Measurements from ENCODE around the gene DIPK1C.

Gene DIPK1C

DNA sequence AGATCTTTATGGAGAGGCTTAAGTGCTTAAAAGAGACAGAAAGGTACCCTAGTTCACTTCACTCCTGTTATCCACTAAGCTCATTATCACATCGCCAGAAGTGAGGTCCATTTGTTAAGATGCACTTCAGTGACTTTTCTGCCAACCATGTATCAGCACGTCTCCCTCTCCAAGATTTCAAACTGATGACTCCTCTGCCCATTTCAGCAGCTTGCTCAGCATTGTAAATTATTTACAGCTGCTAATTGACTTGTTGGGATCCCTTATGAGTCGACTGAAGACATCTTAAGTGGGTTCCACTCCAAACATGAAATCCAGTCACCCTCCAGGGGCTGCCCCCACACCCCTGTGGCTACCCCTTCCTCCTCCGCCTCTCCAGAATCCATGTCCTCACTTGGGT, 37.3 kb downstream of the DIPK1C start:
- DNase-seq (ENCODE audit: low spot score): no peak

DNA sequence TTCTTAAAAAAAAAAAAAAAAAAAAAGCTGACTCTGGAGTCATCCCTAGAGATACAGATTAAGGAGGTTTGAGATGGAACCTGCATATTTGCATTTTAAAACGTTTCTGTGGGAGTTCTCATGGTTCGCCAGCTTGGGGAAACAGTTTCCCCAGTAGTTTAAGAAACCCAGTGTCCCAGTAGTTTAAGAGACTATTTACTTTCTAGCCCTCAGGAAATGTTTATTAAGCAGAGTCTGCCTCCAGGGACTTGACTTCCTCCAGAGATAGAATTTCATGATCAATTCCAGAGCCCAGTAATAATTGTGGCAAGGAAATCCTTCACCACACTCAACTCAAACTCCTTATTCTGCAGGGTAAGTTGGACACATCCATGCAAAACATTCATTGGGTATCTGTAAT, 39.1 kb downstream of the DIPK1C start:
- no peak for DNase-seq (ENCODE audit: low spot score)

DNA sequence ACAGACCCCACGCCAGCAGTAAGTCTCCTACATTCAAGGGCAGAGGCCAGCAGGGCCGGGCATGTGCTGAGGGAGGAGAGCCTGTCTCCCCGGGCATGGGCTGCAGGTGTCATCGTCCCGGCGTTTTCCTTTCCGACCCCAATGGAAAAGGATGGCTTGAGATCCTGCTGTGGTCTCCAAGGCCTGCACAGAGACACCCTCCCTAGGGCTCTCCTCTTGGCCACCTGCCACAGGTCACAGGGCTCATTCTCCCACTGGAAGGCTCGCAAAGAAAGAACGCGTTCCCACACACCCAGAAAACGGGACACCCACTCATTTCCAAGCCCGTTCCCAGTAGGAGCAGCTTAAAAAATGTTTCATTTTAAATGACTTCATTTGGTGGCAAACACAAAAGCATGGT, 41.0 kb downstream of the DIPK1C start:
- no peak for DNase-seq (ENCODE audit: low spot score)

DNA sequence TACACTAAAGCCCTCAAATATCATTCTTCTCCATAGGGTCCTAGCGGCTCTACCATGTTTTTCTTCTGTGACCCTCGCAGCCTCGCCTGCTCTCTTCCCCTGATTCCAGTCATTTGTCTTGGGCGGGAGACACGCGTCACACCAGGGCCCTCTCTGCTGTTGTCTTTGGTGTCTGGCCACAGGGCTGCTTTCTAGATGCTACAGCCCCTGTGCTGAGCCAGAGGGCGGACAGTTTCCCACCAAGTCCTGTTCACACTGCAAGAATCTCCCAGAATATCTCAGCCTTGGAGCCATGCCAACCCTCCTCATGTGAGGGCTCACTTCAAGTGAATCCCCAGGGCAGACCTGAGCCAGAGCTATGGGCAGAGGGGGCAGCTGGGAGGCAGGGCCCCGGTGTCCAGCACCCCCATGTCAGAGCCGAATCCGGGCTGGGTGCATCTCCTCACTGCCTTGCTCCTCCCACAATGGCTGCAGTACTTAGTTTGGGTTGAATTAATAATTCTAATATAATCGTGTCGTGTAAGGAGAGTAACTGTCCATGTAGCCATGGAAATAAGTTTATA, 42.1 kb downstream of the DIPK1C start:
- DNase-seq (ENCODE audit: low spot score): no peak

DNA sequence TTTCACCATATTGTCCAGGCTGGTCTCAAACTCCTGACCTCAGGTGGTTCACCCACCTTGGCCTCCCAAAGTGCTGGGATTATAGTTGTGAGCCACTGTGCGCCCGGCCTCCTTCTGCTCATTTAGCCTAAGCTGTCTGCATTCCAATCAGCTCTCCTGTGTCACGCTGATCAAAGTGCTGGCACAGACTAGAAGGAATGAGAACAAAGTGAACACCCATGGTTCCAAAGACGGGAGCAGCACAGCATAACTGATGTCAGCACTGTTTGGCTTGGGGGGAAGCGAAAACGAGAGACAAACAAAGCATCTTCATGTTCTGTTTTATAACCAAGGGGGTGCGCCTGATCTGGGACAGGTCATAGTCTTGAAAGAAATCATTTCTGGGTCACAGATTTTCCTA, 43.3 kb downstream of the DIPK1C start:
- no peak for DNase-seq (ENCODE audit: low spot score)

DNA sequence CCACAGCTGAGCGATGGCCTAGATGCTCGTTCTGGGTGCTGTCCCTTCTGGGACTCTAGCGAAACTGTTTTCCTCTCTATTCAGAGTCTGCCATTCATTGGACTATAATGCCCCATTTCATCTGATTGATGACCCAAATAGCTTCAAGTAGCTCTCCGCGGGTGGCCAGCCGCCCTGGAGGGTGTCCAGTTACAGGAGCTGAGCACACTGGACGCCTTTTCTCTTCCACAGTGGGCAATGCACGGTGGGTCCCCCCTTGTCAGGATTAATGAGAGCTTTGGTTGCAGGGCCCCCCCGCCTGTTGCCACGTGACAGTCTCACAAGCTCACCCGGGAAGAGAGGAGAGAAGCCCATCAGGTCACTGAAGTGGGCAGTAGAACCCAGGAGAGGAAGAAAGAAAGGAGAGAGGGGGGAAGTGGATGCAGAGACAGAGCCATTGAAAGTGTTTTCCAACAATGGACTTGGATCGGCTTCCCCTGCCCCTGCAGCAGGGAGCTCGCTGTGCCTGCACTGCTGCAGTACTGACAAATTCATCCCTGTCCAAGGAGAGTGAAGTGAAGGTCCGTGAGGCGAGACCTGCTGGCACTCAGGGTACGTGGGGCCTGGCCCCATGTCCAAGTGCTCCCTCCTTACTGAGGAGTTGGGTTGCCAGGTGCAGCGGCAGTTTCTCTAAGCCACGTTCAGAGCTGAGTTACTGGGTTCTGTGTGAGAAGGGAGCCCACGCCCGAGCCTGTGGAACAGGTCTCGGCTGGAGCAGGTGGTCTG, 44.8 kb downstream of the DIPK1C start:
- DNase-seq (ENCODE audit: low spot score): no peak

DNA sequence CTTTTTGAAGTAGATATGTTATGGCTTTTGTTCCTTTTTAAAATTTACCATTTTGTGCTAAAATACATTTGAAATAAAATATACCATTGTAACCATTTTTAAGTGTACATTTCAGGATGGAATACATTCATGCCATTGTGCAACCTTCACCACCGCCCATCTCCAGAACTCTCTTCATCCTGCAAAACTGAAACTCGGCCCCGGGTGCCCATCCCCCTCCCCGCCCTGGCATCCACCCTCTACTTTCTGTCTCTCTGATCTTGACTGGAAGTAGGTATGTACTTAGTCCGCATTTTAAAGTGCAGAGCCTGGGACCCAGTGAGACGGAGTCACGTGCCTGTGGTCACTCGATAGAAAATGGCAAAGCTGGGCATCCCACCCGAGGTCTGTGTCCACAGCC, 45.6 kb downstream of the DIPK1C start:
- DNase-seq (ENCODE audit: low spot score): no peak

DNA sequence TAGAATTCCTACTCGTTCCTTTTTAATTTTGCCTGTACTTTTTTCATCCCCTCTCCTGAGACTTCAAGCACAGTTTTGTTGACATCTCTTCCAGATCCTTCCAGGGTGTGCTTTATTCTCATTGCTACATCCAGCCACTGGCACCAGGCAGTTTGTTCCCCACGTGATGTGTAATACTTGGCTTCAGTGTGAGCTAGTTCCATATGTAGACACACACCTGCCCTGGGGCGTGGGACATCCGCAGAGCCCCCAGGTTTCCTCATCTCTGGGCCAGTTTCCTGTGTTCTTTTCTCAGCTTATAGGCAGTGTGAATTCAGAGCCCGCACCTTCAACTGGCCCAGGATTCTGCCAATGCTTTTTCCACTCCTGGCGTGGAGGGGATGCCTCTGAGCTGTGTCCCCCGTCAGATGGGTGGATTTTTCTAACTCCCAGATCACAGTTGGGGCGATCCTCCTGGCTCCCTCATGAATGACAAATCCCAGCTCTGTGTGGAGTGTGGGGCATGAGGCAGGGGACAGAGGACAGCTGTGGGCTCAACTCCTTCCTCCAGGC, 46.6 kb downstream of the DIPK1C start:
- DNase-seq (ENCODE audit: low spot score): no peak

DNA sequence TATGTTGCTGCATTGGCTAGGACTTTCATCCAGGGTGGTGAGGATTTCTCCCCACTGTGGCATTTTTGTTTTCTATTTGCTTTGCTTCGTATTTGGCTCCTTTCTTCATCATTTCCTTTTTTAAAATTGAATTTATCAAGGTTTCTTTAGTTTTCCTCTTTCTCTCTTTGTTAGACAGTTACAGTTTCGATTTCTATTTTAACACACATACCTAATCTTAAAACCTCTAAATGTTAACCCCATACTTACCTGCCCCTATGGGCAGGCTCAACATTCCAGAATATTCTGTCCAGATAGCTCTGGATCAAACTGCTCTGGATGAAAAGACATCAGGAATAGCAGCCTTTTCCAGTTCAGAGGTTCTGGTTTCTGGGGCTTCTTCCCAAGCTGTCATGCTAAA, 49.2 kb downstream of the DIPK1C start:
- DNase-seq (ENCODE audit: low spot score): no peak

DNA sequence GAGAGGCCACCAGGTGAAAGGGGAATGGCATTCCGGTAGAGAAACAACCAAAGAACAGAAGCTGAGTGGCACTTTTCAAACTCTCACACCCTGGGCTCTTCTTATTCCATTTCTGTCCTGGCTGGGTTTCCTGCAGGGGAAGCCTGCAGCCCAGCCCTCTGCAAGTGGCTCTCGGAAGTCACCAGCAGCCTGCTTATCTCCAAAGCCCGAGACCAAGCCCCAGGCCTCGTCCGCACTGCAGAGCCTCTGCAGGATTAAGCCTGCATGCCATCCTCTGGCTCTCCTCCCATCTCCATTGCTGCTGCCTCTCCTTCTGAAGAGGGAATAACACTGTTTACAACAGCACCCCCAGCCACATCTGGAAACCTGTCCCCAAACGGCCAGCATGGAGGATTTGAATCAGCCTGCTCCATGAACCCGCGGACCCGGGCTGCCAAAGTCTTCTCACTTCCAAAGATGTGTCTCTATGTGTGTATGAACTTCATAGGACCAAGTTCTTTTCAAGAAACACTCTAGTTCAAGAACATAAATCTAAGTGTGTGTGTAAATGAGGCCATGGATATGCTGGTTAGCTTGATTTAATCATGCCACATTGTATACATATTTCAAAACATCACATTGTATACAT, 54.2 kb downstream of the DIPK1C start:
- no peak for DNase-seq (ENCODE audit: low spot score)

DNA sequence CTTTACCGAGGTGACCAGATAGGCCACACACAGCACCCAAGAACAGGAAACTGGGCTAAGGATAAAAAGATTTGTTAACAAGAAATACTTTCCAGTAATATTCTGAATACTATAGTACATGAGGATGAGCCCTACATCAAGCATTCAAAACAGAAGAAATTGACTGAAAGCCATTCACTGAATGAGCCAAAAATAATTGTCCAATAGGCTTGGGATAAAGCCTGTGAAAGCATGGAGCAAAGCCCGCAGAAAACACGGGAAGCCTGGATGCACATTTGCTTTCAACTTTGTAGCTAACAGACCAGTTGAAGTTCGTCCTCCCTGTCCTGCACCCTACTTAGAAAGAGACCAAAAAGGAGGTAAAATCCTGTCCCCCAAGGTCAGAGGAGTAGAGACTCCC, 56.3 kb downstream of the DIPK1C start:
- DNase-seq (ENCODE audit: low spot score): no peak

DNA sequence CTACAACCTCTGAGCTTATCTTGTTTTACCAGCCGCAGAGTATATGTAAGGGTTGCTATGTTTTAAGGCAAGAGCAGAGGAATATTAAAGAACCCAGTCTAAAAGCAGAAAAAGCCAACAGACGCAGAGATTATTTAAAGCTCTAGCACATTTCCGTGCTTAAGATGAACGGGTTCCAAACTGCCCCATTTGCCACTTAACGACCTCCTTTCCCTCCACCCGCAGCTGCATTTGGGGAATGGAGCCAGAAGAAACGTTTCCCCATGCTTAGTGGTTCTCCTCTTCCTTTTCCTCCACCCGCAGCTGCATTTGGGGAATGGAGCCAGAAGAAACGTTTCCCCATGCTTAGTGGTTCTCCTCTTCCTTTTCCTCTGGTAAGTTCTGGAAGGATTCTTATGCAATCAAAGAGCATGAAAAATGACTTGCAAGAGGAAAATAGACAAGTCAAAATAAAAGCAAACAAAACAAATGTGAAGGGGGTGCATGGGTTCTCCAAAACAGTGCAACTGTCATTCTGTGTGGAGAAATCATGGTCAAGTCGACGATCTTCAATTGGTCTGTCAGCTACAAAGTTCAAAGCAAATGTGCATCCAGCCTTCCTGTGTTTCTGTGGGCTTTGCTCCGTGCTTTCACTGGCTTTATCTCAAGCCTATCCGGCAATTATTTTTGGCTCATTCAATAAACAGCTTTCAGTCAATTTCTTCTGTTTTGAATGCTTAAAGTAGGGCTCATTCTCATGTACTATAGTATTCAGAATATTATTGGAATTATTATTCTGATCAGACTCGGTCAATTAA, 57.8 kb downstream of the DIPK1C start:
- no peak for DNase-seq (ENCODE audit: low spot score)

DNA sequence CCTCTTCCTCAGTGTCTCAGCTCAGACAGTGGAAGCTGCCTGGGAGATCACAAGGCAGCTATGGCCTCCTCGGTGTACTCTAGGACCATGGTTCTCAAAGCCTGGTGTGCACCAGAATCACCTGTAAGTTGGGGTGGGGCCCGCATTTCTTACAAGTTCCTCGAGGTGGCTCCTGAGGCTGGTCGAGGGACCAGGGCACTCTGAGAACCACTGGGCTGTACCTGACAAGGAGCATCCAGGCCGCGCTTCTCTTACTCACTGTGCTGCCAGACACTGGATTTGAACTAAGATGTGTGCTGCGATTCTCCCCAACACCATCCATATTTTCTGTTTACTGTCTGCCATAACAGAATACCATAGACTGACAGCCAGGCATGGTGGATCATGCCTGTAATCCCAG, 59.5 kb downstream of the DIPK1C start:
- no peak for DNase-seq (ENCODE audit: low spot score)

DNA sequence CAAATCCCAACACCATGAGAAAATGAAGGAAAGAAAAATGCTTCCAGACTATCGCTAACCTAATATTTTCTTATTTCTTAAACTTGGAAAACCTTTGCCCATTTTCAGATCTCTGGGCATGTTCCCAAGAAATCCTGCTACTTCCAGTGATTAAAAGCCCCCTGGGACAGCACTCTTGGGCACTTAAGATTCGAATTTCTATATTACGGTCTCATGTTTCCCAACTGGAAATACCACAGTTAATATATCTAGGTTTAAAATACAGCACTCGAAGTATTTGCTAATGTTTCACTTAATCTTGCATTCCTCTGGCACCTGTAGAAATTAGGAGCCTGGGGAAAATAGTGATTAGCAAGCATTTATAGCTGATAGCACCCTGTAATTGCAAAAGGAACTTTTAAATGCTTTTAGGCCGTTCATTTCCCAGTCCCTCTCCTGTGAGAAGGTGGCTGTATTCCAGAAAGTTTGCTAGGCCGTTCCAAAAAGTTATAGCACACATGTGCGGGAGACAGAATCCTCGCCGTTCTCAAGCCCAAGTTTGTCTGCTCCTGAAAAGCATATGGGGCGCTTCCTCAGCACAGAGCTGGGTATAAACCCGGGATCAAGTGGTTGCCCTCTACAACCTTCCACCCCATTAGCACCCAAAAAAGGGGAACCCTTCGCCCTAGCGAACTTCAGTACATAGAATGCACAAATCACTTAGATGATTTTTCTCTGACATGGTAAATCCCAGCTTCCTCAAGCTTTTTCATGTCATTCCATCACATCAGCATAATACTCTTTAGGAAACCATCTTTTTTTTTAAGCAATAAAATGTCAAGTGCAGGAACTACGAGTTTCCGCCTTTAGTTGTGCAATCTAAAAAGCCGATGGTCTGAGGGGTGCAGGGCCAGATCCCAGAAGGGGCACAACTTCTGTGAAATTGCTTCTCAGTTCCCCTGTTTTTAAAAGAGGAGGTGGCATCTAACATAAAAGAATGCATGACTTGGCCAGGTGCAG, 60.6 kb downstream of the DIPK1C start:
- DNase-seq (ENCODE audit: low spot score): no peak

DNA sequence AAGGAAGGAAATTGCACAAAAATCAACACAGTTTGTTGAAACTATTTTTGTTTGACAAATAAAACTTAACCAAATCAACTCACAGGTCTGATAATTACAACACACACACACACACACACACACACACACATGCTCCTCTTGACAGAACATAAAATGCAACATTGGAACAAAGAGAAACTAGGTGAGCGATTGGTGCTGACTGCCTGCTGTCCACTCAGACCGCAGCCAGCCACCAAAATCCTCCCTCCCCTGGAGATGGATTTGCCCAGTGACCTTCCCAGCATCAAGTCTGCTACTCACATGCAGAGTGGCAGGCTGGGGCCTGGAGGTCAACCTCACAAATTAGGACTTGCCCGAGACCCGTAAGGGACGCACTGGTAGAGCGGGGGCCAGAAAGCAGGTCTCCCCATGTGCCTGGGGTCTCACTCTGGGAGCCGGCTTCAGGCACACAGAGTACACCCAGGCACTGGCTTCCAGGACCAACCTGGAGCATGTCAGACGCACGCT, 61.4 kb downstream of the DIPK1C start:
- no peak for DNase-seq (ENCODE audit: low spot score)

DNA sequence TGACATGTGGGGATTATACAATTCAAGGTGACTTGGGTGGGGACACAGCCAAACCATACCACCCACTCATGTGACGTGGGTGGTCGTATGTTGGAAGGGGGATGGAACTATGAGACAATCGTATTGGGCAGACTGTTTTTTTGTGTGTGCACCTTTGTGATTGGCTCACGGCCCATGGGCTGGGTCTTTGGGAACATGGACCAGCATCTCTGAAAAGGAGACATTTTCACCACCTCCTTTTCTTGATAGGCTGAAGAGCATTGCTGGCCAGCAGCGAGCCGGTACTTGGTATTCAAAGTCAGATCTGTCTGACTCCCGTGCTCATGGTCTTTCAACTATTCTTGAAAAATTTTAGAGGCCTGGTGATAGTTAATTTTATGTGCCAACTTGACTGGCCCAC, 62.1 kb downstream of the DIPK1C start:
- no peak for DNase-seq (ENCODE audit: low spot score)

DNA sequence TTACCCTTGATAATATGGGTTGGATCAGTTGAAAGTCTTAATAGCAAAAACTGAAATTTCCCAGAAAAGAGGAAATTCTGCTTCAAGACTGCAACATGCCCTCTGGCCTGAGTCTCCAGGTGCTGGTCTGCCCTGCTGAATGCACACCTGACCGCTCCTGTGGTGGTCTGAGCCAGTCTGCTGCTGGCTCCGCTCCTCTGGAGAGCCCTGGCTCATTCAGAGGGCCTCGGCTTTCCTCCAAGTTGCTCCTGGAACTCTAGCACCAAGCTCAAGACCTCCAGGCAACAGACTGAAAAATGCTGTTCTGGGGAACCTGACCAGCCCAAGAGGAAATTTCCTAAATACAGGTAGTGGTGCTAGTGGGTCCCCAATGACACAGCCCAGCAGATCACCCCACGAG, 64.8 kb downstream of the DIPK1C start:
- DNase-seq (ENCODE audit: low spot score): no peak

DNA sequence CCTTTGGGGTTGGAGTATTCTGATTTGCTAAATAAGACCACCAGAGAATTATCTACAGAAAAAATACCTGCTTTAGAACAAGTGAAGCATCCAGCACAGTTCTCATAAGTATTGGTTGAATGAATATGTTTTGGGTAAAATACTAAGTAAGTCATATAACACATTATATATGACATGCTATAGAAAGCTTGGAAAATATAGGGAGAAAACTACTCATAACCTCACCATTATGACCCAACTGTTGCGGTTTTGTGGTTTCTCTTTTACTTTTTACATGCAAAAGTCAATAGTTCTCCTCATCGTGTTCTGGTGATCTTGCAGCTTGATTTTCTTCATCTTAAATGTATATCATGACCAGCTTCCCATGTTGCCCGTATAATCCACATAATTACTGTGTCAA, 66.2 kb downstream of the DIPK1C start:
- DNase-seq (ENCODE audit: low spot score): no peak

DNA sequence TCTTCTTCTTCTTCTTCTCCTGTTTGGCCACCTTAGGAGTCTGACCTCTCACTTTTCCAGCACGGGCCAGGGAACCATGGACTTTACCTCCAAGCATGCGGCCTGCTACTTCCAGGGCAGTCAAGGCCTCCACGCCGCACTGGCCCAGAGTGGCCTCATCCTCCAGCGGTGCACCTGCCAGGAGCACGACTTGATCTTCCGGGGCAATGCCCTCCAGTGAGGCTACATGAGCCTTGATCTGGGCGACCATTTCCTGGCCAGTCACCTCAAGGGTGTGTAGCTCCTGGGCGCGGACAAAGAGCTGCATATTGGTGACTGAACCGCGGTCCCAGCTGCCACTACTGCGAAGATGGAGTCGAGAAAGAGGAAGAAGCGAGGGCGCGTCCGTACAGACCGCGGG, 67.1 kb downstream of the DIPK1C start:
- DNase-seq (ENCODE audit: low spot score): no peak

DNA sequence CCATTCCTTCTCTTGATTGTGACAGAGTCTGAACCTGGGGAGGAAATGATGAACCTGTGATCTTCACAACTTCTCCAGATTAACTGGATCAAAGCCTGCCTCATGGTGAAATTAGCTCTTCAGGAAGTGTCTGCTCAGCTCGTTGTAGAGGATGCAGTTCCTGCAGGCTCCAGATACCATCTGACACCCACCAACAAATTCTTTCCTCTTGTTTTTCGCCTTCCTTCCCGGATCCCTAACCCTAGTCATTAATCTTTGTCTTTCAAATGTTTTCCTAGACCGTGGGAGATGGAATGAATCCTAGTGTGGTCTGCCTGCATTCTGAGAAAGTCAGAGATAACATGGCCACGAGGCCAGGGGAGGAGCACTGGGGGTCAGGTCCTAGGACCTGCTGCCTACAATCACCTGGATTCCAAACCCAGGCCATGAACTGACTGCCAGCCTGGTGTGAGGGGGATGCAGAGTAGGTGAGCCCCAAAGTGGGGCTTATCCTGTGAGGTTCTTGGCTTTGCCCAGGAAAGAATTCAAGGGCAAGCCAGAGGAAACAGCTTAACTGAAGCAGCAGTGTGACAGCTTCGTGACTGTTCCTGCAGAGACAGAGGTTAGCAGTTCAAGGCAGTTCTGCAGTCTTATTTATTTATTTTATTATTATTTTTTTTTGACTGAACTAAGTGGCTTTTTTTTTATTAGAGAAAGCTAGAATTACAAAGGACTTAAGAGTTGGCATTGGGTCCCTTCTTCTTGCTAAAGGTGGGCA, 67.8 kb downstream of the DIPK1C start:
- DNase-seq (ENCODE audit: low spot score): no peak

Measured in germinal center (tissue), 1 donor.